Measurements from ENCODE around the gene FAT3. TPM values are rescaled to one million over a fixed set of nuclear protein-coding genes. Genes with fewer than 3 reads are reported as not detected.

The FAT3 gene
- polyA plus RNA-seq, 1 donor (not counting 4 experiments of a cell fraction or from before 2014, with no cell fraction given) = 0.69 TPM

- Histone ChIP-seq H3K4me1 (ENCODE audit: control insufficient read depth, extremely low read depth, insufficient read depth, low read length) (no peaks in the 10 kb centered on the region), H3K27me3 (ENCODE audit: control insufficient read depth, extremely low read depth, insufficient read depth, low read length) (no peaks in the 10 kb centered on the region), H3K4me3 (ENCODE audit: control insufficient read depth in 2 of 3, extremely low read depth in 1 of 3, insufficient read depth in 2 of 3, low read depth in 1 of 3, low read length in 3 of 3) (no peak overlapping the region), H3K9me1 (ENCODE audit: control insufficient read depth, extremely low read depth, insufficient read depth, low read length) (no peaks in the 10 kb centered on the region), H3K27ac (ENCODE audit: control insufficient read depth, insufficient read depth, low read length) (no peak overlapping the region), H4K20me1 (ENCODE audit: control insufficient read depth, extremely low read depth, insufficient read depth, low read length) (no peaks in the 10 kb centered on the region), H3K79me2 (ENCODE audit: control insufficient read depth, insufficient read depth, low read length) (no peaks in the 10 kb centered on the region), H3K9ac (ENCODE audit: control insufficient read depth, extremely low read depth, insufficient read depth, low read length) (no peak overlapping the region), H2AFZ (ENCODE audit: control insufficient read depth, low read length) (no peak overlapping the region), H3K4me2 (ENCODE audit: control insufficient read depth, extremely low read depth, insufficient read depth, low read depth, low read length) (no peak overlapping the region), H3K9me3 (ENCODE audit: control insufficient read depth, low read depth, low read length) (no peaks in the 10 kb centered on the region), H3K36me3 (ENCODE audit: control insufficient read depth in 2 of 2, extremely low read depth in 1 of 2, insufficient read depth in 2 of 2, low read length in 2 of 2) (no peaks in the 10 kb centered on the region)
- FAIRE-seq = no peak
- dilution Hi-C loops (cut with MboI; ENCODE audit: extremely low pct_ligation_motif_present, low sequenced_read_pairs) = no loop called here
- no peak for DNase-seq (ENCODE audit: low read depth, low spot score)
- TF ChIP-seq, protein P1, sequence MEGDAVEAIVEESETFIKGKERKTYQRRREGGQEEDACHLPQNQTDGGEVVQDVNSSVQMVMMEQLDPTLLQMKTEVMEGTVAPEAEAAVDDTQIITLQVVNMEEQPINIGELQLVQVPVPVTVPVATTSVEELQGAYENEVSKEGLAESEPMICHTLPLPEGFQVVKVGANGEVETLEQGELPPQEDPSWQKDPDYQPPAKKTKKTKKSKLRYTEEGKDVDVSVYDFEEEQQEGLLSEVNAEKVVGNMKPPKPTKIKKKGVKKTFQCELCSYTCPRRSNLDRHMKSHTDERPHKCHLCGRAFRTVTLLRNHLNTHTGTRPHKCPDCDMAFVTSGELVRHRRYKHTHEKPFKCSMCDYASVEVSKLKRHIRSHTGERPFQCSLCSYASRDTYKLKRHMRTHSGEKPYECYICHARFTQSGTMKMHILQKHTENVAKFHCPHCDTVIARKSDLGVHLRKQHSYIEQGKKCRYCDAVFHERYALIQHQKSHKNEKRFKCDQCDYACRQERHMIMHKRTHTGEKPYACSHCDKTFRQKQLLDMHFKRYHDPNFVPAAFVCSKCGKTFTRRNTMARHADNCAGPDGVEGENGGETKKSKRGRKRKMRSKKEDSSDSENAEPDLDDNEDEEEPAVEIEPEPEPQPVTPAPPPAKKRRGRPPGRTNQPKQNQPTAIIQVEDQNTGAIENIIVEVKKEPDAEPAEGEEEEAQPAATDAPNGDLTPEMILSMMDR (optimal IDR thresholded peaks at IDR 0.05 in 1 of 3, IDR thresholded peaks at IDR 0.05 in 1 of 3, conservative IDR thresholded peaks at IDR 0.05 in 1 of 3; ENCODE audit: extremely low read depth in 1 of 3, insufficient read depth in 2 of 3, low read length in 3 of 3) = no peak
- no peak for TF ChIP-seq EZH2 (IDR thresholded peaks at IDR 0.05; ENCODE audit: low read length)
Measured at GRCh38 chr11:92180226-92180625, 44.4 kb upstream of the FAT3 start.

GRCh38 chr11:92180664-92181251 is 43.9 kb upstream of the FAT3 start:
- dilution Hi-C loops (cut with MboI; ENCODE audit: extremely low pct_ligation_motif_present, low sequenced_read_pairs) = no loop called here
- Histone ChIP-seq H4K20me1 (ENCODE audit: control insufficient read depth, extremely low read depth, insufficient read depth, low read length) (no peaks in the 10 kb centered on the region), H3K9me1 (ENCODE audit: control insufficient read depth, extremely low read depth, insufficient read depth, low read length) (no peaks in the 10 kb centered on the region), H2AFZ (ENCODE audit: control insufficient read depth, low read length) (no peak overlapping the region), H3K4me1 (ENCODE audit: control insufficient read depth, extremely low read depth, insufficient read depth, low read length) (no peaks in the 10 kb centered on the region), H3K79me2 (ENCODE audit: control insufficient read depth, insufficient read depth, low read length) (no peaks in the 10 kb centered on the region), H3K4me2 (ENCODE audit: control insufficient read depth, extremely low read depth, insufficient read depth, low read depth, low read length) (no peak overlapping the region), H3K4me3 (ENCODE audit: control insufficient read depth in 2 of 3, extremely low read depth in 1 of 3, insufficient read depth in 2 of 3, low read depth in 1 of 3, low read length in 3 of 3) (no peak overlapping the region), H3K9ac (ENCODE audit: control insufficient read depth, extremely low read depth, insufficient read depth, low read length) (no peak overlapping the region), H3K27ac (ENCODE audit: control insufficient read depth, insufficient read depth, low read length) (no peak overlapping the region), H3K27me3 (ENCODE audit: control insufficient read depth, extremely low read depth, insufficient read depth, low read length) (no peaks in the 10 kb centered on the region), H3K36me3 (ENCODE audit: control insufficient read depth in 2 of 2, extremely low read depth in 1 of 2, insufficient read depth in 2 of 2, low read length in 2 of 2) (no peaks in the 10 kb centered on the region), H3K9me3 (ENCODE audit: control insufficient read depth, low read depth, low read length) (no peaks in the 10 kb centered on the region)
- TF ChIP-seq, protein P1 (optimal IDR thresholded peaks at IDR 0.05 in 1 of 3, IDR thresholded peaks at IDR 0.05 in 1 of 3, conservative IDR thresholded peaks at IDR 0.05 in 1 of 3; ENCODE audit: extremely low read depth in 1 of 3, insufficient read depth in 2 of 3, low read length in 3 of 3) = no peak
- no peak for TF ChIP-seq EZH2 (IDR thresholded peaks at IDR 0.05; ENCODE audit: low read length)
- DNase-seq (ENCODE audit: low read depth, low spot score) = no peak
- FAIRE-seq = no peak
